Endometrium (tissue), 2 donors: ENCODE results near the gene MORC2.

Experiments
- FAIRE-seq: peaks from 2 replicates; lab custom pipeline; 2012; peaks lifted over from hg19 to GRCh38; lab: Jason Lieb, UNC
- donor health status: control.
- donor health status: control.

The MORC2 gene

DNA sequence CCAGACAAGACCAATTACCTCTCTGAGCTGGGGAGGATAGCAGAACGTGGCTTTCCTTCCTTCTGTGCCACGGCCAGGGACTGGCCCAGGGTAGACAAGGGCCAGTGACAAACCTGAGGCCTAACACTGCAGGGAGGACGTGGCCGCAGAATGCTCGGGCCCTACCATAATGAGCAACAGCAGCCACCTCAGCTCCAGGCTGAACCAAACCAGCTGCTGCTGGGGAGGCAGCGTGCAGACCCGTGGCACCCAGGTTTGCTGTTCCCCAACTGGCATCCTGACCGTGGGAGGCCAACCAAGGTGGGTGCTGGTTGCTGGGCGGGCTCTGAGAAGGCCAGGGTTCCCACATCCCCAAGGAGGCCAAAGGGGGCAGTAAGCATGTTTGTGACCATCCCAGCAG, 83.0 kb downstream of the MORC2 start:
- no peak for FAIRE-seq

DNA sequence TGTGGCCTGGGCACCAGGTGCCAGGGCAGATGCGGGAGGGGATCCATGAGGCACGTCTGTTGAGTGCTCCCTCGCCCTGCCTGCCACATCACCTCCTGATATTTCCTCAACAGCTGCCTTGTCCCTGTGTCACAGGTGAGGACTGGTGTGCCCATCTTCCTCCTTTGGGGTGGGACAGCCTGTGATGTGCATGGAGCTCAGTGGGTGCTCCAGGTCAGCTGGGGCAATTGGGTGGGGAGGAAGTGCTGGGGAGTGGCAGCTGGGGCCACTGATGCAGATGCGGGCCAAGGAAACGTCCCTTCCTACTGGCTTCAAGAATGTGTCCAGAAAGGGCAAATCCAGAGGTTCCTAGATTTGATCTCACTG, 83.6 kb downstream of the MORC2 start:
- no peak for FAIRE-seq

DNA sequence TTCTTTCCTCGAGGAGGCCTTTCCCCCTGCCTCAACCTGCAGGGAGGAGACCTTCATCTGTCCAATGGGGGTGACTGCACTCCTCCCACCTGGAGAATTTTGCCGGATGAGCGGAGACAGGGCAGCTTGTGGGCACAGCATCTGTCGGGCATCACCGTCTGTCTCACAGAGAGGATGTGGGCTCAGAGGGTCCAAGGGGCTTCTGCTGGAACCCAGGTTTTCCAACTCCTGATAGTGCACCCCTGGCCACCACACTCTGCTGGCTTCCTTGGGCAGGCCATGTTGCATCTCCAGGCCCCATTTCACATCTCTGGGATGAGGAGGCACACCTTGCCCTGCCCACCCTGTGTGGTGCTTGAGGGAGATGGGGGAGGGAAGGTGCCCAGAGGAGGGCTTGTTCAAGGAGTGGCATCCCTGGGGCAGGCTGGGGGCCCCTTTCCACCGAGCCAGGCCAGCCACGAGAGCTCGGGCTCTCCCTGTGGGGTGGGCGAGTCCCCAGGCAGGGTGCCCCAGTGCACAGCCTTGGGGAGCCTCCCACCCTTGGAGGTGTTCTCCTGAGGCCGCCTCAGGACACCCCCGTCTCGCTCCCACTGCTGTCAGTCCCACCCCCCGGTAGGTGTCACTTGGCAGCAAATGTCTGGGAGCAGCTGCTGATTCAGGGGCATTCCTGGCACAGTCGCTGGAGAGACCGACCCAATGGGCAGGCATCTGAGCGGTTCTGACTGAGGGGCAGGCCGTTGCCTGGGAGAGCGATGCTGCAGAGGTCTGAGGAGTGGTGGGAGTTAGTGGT, 84.2 kb downstream of the MORC2 start:
- no peak for FAIRE-seq

DNA sequence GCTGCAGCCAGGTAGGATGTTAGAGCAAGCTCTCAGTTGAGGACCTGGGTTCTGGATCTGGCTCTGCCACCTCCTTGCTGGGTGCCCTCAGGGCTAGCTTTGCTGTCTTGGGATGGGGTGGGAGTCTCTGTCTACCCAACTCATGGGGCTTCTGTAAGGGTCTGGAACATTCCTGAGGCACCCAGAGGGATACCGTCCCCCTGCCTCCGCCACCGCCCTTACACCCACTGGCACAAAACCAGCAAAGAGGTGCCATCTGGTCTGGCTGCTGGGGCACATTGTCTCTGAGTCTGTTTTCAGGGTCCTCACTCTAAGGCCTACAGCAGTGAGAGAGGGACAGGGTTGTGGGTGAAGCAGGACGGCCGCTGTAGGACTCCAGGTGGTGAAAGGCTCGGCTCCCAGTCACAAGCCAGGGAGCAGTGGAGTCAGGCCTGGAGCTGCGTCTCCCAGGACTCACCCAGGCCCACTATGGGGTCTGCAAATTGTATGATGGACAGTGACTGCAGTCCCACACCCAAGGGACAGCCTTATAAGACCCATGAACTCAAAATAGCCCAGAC, 84.9 kb downstream of the MORC2 start:
- no peak for FAIRE-seq

DNA sequence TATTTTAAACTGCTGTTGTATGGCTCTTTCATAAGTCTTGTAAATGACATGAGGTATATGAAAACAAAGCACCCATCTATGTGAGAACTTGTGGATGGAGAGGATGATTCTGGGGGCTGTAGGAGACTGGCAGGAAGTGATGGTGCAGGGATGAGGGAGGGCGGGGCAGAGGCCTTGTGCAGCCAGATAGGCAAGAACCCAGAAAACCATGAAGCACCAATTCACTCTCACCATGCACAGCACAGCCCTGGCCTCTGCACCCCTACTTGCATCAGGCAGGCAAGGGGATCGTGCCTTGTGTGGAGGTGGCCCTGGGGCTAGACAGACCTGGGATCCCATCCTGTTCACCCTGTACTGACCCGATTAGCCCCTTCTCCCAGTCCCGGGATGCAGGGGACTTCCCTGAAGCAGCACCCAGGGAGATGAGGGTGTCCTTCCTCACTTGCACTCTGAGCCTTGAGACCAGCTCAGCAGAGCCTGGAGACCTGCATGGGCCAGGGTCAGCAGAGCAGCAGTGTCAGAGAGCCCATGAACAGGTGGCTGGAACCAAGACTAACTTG, 85.5 kb downstream of the MORC2 start:
- FAIRE-seq, result no peak

DNA sequence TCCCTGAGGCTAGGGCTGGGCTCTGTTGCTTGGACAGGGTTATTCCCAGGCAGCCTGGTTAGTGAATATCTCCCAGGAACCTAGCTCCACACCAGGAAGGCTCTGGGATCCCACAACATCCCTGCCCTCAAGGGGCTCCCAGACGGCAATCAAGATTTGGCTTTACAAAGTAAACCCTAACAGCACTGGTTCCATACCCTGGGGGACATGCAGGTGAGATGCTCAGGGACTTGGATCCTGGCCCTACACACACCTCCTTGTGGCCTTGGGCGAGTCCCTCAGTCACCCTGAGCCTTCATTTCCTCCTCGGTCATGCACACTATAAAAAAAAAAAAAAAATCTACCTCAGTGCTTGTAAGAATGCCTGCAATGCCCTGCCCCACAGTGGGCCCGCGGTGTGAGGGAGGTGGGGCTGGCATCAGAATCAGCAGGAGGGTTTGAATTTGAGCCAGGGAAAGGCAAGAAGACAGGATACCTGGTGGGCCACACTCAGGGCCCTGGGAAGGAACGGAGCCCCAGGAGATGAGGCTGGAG, 86.3 kb downstream of the MORC2 start:
- FAIRE-seq, result no peak

DNA sequence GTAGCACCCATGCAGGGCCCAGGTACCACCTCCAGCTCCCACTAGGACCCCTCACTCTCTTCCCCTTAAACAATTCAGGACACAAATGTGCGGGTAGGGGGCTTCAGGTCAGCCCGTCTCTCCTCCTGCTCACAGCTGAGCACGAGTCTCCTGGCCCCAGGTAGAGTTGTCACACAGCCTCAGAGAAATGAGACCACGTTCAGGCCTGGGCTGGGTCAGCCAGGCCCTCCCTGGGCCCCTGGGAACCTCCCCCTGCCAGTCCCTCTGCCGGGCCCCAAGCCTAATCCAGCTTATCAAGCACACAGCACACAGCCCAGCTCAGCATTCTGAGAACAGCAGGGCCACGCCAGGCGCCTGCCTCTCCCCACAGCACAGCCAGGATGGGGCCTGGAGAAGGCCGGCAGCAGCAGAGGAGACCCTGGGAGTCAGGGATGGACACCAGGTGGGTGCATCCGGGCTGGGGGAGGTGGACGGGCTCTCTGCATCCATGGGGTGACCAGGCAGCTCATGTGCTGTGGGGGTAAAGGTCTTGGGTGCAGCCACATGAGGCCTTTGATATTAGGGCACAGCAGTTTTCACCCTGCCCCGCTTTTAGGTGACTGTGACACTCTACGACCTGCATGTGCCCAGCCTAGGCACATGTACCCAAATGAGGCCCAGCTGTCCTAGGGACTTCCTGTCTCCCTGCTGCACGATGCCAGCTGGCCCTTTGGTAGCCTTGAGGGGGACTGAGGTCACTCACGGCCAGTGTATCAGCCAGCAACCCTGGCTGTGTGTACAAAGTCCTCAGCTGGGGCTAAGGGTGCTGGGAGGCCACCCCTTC, 87.0 kb downstream of the MORC2 start:
- FAIRE-seq, result no peak

DNA sequence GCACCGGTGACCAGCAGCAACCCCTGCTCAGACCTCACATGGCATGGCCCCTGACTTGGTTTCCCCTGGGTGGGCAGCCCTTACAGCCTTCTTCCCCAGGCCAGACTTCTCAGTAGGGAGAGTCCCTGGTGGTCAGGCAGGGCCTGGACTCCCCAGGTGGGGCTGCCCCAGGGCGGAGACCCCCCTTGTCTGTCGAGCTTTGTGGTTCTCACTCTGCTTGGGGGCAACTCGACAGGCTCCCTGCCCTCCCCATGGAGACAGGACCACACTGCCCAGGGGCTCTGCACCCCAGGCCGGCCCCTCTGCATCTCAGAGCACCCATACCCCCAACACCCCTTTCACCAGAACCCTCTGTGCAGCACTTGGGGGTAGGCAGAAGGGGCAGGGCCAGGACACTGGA, 87.7 kb downstream of the MORC2 start:
- FAIRE-seq, result no peak

DNA sequence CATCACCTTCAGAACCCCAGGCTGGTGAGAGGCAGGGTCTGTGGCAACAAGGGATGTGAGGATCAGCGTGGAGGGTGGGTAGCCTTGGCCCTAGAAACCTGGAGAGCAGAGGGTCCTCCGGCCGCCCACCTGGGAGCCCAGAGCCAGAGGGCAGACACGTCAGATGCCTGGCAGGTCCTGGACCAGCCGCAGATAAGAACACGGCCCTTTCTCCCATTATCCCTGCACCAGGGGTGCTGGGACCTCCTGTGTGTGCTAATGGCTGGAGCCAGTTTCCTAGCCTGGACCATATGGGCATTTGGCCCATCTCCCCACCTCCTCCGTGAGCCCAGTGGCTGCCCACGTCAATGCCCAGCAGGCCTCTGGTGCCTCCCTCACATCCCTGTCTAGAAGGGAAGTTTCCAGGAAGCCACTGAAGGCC, 88.4 kb downstream of the MORC2 start:
- no peak for FAIRE-seq

DNA sequence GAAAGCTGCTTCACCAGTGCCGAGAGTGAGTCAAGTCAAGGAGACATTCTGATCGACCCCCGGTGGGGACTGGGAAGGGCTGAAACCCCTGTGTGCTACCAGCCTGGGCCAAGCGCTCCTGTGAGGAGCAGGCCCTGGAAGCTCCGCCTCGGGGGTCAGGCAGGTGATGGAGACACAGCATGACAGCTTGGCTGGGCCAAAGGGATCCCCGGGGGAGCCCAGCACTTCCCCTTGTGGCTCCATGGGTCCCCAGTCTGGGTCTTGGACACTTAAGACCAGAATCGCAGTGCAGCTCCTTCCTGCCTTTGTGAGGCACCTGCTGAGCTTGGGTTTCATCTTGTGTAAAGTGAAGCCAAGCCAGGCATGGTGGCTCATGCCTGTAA, 89.2 kb downstream of the MORC2 start:
- no peak for FAIRE-seq

DNA sequence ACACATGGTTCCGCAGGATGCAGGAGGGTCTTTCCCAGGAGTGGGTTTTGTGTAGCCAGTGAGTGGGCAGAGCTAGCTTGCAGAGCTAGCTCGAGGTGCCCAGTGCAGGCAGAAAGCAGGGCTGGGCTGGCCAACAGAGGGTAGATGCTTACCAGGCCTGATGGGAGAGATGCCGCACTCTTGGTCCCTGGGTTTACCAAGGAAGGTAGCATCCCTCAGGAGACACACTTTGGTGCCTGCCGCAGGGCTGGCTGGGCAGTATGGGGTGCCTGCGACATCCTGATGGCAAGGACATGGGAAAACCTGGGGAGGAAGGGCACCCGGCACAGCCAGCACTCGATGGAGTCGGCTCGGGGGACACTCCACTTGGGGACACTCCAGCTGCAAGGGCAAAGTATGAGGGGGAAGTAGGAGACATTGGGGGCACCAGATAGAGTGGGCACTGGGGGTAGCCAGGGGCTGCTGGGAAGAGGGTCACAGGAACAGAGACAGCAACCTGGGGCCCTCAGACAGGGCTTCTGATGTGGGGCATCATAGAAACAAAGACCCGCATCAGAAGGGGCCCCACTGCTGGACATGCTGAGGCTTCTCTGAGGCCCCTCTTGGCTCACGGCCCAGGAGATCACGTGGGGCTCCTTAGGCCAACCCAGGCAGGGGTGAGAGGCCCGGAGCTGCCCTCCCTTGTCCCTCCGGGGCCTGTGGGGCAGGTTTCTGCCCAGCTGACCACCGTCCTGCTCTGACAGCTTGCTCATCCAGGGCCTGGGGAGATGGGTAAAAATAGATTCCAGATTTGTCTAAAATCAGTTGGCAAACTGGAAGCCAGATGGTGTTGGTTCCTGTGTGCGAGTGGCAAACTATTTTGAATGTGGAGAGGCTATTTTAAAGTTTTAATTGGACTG, 89.8 kb downstream of the MORC2 start:
- FAIRE-seq, result no peak

DNA sequence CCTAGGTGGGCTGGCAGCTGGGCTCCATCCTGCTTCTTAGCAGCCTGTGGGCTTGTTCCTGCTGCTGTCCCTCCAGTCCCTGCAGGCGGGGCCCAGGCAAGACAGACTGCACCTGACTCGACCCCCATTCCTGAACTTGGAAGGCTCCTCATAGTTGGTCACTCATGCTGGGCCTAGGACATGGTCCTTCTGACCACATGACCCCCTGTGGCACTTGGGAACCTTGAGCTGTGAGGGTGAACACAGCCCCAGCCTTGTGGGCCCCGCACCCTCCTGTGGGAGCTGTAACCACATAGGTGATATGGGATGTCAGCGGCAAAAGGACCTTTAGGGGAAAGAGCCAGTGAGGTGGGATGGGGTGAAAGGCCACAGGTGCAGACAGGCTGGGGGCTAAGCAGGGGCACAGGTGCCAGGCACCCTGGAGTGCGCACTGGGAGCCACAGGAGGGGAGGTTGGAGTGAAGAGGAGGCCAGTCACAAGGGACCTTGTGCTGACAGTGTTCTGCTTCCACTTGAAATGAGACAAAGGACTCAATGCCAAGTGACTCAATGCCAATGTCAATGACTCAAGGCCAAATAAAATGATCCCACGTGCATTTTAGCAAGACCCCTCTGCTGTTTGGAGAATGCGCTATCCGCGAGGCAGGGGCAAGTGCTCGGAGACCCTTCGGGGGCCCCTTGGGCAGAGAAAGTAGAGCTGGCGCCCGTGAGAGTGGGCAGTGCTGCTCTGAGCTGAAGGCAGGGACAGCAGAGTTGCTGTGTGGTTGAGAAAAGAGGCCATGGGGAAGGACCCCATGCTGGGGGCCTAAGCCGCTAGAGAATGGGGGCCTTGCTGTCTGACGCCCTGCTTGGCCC, 90.7 kb downstream of the MORC2 start:
- no peak for FAIRE-seq

DNA sequence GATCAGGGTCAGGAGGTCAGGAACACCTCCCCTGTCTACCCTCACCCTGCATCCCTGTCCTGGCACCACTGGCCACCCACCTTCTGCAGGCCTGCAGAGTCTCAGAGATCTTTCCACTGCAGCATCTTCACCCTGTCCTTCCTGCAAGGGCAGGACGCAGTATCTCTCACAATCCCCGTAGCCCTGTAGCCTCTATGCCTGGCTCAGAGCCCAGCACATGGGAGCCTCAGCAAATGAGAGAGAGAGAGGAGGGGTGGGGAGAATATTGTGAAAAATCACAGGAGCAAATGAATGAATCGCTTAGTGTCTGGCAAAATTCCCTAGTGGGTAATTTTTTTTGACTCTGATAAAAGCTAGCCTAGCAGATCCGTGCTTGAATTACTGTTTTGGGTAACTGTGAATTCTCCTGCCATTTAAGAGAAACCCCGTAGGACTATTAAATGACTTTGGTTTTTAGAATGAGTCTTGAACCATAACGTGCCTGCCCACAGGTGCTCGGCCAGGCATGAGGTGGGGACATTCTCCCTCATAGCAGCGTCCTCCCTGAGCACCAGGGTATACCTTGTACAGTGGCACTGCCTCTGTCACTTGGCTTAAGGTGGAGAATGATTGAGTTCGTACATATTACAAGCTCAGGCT, 91.5 kb downstream of the MORC2 start:
- no peak for FAIRE-seq

DNA sequence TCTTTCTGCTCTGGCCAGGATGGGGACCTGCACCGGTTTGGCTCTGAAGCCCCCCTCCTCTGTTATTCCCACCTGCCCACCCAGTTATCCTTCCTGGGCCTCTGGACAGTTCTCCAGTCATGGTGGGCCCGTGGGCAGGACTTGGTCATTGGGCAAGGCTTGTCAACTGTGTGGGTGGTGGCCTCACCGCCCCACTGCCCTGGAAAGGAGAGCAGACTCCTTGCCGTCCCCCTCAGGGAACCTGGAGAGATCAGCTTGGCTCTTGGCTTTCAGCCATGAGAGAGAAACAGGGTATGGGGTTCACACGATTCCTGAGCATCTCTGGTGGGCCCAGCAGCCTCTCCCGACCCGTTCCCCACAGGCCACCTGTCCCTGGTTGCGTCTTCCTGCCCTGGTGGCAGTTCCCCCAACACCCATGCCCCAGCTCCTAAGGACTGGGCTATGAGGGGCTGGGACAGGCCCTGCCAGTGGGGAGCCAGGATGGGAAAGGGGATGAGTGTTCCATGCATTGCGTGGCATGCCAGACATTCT, 92.3 kb downstream of the MORC2 start:
- FAIRE-seq, result no peak

DNA sequence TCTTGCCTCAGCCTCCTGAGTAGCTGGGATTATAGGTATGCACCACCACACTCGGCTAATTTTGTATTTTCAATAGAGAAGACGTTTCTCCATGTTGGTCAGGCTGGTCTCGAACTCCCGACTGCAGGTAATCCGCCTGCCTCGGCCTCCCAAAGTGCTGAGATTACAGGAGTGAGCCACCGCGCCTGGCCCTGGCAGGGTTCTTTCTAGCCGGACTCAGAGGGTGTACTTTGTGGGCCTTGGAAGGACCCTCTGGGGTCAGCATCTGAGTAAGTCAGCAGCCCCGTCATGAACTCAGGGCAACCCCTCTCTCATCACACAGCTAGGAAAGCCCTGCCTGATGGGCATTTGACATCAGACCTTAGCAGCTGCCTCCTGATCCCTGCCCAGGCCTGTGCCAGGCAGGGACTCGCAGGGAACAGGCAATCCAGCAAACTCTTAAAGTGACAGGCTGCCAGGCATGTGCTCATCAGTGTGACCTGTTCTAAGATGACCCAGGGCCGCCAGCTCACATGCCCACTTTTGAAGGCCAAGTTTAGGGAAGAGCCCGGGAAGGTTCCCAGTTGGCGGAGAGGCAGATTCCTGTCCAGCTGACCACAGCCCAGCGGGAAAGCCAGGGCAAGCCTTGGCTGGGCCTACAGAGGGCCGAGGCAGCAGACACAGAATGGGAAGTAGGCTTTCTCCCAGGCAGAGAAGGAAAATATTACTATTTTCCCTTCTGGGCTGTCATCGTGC, 92.9 kb downstream of the MORC2 start:
- FAIRE-seq, result no peak
